HG02981 (cell line): ENCODE data around the gene RHOT2.

Experiments
- ATAC-seq: cut with Tn5 transposase; IDR thresholded peaks from one replicate; pipeline ENCODE4 v1.9.1; 2021; ENCODE audit warnings: mild to moderate bottlenecking, moderate library complexity; ENCODE audit not compliant: unreplicated experiment

Gene RHOT2

GRCh38 chr16:632486-633335, 35.2 kb upstream of the RHOT2 start:
- ATAC-seq, result no peak

- ATAC-seq, result no peak
These were observed 34.4 kb upstream of the RHOT2 start for GRCh38 chr16:633336-634050.

DNA sequence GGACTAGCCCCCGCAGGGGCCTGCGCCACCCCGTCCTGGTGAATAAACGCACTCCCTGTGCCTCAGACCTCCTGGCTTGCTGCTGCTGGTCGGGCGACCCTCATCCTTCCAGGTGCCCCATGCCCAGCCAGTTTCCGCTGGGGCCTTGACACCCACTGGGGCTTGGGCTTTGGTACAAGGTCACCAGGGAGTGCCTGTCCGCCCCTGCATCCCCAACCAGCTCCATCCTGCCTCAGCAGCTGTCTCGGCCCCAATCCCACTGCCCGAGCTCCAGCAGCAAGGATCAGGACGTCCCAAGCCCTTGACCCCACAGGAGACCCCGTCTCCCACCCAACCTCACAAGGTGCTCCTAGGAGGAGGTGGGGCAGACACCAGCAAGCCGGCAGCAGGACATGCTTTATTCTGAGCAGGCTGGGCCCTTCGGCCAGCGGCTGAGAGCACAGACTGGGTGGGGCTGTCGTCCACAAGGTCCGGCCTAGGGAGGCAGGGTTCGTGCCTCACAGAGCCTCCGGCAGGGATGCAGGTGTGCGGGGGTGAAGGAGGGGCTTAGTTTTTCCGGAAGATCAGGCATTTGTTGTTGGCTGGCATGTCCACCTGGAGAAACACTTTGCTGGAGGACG, 33.8 kb upstream of the RHOT2 start:
- no peak for ATAC-seq

GRCh38 chr16:634996-635395, 32.9 kb upstream of the RHOT2 start:
- ATAC-seq, result no peak

- ATAC-seq, result peak; percentile 0
These were observed 32.2 kb upstream of the RHOT2 start for GRCh38 chr16:635573-636205.

GRCh38 chr16:636206-637080, 31.5 kb upstream of the RHOT2 start, which contains the start of gene METTL26:
Gene METTL26 (minus strand): TSS chr16:636305. CDS start chr16:636290, 15 bp downstream.
- peak; percentile 72 for ATAC-seq

- no peak for ATAC-seq
These were observed 30.6 kb upstream of the RHOT2 start for GRCh38 chr16:637081-638018.

DNA sequence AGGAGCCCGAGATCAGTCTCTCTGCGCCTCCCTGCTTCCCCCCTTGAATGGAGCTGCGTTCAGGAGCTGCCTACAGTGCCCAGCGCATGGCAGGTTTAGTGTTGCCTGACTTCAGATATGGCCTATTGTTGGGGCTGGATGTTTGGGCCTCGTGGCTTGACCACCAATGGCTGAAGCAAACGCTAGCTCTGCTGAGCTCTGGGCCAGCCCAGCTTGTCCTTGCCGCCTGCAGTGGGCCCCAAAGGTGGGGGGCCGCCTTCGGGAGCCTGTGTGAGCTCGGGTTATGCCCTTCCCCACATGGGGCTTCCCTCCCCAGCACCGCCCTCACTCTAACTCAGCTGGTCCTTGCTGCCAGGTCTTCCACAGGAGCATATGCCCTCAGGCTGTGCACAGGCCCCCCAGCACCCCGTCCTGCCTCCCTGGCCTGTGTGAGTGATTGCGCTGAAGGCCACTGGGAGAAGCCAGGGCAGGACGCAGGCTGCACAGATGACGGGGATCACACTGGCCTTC, 29.8 kb upstream of the RHOT2 start:
- no peak for ATAC-seq

- ATAC-seq, result no peak
These were observed 29.1 kb upstream of the RHOT2 start for GRCh38 chr16:638836-639235.

GRCh38 chr16:640614-641013, 27.3 kb upstream of the RHOT2 start:
- ATAC-seq, result no peak

- no peak for ATAC-seq
These were observed 26.4 kb upstream of the RHOT2 start, which contains the start of gene MCRIP2 for GRCh38 chr16:641326-642188. Gene MCRIP2 (plus strand): TSS chr16:641828. CDS start chr16:641992, 164 bp downstream.

DNA sequence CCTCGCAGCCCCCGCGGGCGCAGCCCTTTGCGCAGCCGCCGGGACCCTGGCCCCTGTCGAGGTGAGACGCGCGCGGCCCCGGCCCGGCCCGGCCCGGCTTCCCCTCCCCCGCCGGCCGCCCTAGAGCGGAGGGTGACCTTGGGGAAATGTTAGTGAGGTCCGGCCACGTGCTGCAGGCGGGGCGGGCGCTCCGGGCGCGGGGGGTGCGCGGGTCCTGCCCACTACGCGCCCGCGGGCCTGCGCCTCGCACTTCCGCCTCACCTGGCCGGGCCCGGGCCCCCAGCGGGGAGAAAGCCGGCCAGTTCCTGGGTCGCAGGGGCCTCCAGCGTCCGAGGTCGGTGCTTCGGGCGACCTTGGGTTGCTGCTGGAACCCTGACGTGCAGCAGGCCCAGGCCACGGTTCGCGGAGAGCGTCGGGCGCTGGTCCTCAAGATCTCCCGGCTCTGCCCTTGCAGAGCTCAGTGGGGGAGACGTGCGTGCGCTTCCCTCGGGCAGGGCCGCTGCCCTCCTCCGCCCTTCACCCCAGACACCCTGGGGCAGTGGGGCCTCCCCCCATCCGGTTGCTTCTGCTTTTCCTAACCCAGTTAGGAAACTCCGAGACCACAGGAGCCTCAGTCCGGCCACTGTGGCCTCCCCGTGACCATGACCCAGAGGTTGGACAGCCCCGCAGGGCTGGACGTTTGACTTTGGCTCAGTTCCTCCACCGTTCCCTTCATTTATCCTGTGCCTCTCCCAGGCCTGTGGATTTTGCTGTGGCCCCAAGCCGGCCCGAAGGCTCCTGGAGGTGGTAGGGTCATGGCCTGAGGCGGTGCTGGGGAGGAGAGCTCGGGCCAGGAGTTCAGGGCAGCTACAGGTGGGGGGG, 25.5 kb upstream of the RHOT2 start:
- no peak for ATAC-seq

- no peak for ATAC-seq
These were observed 24.9 kb upstream of the RHOT2 start for GRCh38 chr16:643050-643368.

DNA sequence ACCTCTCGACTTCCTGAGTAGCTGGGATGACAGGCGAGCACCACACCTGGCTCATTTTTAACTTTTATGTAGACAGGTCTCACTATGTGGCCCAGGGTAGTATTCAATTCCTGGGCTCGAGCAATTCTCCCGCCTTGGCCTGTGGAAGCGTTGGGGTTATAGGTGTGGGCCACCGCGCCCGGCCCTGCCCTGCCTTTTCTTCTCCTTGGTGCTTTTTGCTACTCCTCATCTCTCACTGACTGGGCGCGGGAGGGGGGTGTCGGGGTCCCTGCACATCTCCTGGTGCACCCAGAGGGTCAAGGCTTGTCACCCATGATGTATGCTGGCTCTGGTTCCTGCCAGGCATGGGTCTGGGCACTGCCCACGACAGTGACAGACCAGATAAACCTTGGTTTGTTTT, 23.4 kb upstream of the RHOT2 start:
- no peak for ATAC-seq

DNA sequence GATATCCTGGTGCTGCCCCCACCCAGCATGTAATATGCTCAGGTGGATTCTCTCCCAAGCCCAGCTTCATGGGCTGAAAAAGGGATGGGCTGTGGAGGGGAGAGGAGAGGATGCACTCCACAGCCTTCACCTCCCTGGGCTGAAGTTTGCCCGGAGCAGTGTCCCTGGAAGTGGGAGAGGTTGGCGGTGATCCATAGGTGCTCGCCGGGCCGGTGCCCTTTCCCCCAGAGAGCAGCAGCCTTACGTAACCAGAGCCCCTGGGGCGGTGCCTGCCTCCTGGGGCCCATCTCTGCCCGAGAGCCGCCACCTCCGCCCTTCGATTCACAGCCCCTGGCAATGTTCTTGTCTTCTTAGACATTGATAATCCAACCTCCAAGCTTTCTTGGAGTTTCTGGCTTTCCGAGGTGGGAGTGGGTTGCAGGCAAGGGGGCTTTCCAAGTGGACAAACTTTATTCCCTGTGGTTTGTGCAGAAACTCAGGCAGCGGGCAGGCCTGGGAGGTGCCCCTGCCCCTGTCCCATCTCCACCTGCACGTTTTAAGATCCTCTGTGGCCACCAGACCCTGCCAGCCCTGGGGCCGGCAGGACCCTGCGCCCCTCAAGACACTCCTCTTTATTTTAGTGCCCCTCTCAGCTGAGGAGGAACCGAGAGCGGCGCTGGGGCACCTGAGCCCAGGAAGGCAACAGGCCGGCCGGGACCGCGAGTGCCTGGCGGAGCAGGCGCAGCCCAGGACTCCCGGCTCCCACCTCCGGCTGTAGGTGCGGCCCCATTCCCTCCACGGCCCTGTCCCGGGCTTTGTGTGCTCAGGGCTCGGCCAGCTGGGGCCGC, 21.9 kb upstream of the RHOT2 start:
- no peak for ATAC-seq

- ATAC-seq, result no peak
These were observed 21.2 kb upstream of the RHOT2 start for GRCh38 chr16:646679-647172.
